Activated CD8-positive, alpha-beta T cell treated with anti-CD3 and anti-CD28 coated beads for 36 hours (primary cell): Measurements from ENCODE around the gene ZNF609. TPM values are rescaled to one million over a fixed set of nuclear protein-coding genes. Genes with fewer than 3 reads are reported as not detected.

Experiments
- ATAC-seq: fragments of 200-7000 bp; cut with Tn5 transposase; one replicate; pipeline ENCODE4 v1.10.0; 2021; ENCODE audit warnings: mild to moderate bottlenecking, moderate library complexity
- CTCF ChIA-PET: fragments of 350-600 bp; sonication (Branson Sonifier 250); formaldehyde crosslinking; loops from one replicate; lab custom pipeline; 2021; ENCODE audit warnings: antibody characterized with exemption; lab: Charles Lee
- POLR2A ChIA-PET: fragments of 350-600 bp; sonication (Branson Sonifier 250); formaldehyde crosslinking; loops from one replicate; lab custom pipeline; 2021; ENCODE audit warnings: antibody characterized with exemption; lab: Charles Lee
- DNase-seq: peaks from one replicate; pipeline ENCODE4 v3.0.0-alpha.2; 2020
- H3K27ac Mint-ChIP-seq: one replicate; pipeline ENCODE4 v1.8.0; 2021; ENCODE audit warnings: mild to moderate bottlenecking, mixed read lengths
- H3K27me3 Mint-ChIP-seq: one replicate; pipeline ENCODE4 v1.8.0; 2021; ENCODE audit warnings: mixed read lengths
- H3K36me3 Mint-ChIP-seq: one replicate; pipeline ENCODE4 v1.8.0; 2021; ENCODE audit warnings: low read depth, mixed read lengths
- H3K4me1 Mint-ChIP-seq: one replicate; pipeline ENCODE4 v1.8.0; 2021; ENCODE audit warnings: low read depth, mixed read lengths
- H3K4me3 Mint-ChIP-seq: one replicate; pipeline ENCODE4 v1.8.0; 2021; ENCODE audit warnings: mild to moderate bottlenecking, moderate library complexity, mixed read lengths
- H3K9me3 Mint-ChIP-seq: one replicate; pipeline ENCODE4 v1.8.0; 2021; ENCODE audit warnings: mixed read lengths
- intact Hi-C: fragments of 100-400 bp; cut with micrococcal nuclease; formaldehyde crosslinking; loops from one replicate; pipeline ENCODE4 v1.10.0; 2022
- total RNA-seq, 2 experiments: library from RNA; stranded (reverse); gene quantifications; one replicate each; pipeline ENCODE4 v1.2.3, GENCODE V29; 2021
- TF ChIP-seq, protein P1 (sequence below): fragments of 200-600 bp; IDR thresholded peaks from one replicate; pipeline ENCODE4 v1.8.0; 2022; ENCODE audit warnings: antibody characterized with exemption, mild to moderate bottlenecking

The ZNF609 gene
- total RNA-seq, 2 experiments from 2014 or later = 37.2 to 39.6 TPM

DNA sequence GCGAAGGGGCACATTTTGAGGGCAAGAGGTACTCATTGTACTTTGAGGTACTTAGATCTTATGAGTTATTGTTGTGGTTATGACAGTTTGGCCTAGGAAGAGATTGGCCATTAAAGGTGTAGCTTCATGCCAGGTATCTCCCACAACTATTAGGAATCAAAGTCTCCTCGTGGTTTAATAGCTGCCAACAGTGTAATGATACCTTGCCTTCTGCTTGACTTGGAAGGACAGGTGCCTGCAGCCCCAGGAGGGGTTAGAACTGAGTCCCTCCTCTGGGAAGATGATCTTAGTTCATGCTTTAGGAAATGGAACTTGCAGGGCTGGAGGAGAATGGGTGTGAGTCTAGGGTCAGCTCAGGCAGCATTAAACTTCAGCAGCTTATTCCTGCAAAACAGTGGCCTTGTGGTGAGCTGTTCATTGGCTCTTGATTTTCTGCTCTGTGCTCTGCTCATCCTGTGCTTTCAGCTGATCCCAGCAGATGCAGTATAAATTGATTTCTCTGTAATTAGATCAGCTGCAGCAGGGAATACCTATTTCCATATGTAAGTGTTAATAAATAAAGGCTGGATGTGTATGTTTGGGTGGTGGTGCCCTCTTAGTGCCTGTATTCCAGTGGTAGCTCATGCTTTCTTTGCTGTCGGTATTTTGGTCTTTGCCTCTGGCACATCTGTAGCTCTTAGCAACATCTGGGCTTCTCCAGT, 40.5 kb downstream of the ZNF609 start:
- Mint-ChIP-seq H3K27ac (peak overlapping the region; percentile 47), H3K4me1 (peaks cover 78% of the 10 kb centered on the region), H3K9me3 (no peaks in the 10 kb centered on the region), H3K27me3 (no peaks in the 10 kb centered on the region), H3K36me3 (peaks cover 51% of the 10 kb centered on the region), H3K4me3 (no peak overlapping the region)
- POLR2A ChIA-PET = interaction anchor here (0.8 to 1.6 kb wide), 3 partner anchors 11 to 39 kb away, joined by 3 to 4 read pairs (median 3); no protein-coding TSS in a partner anchor
- TF ChIP-seq, protein P1, sequence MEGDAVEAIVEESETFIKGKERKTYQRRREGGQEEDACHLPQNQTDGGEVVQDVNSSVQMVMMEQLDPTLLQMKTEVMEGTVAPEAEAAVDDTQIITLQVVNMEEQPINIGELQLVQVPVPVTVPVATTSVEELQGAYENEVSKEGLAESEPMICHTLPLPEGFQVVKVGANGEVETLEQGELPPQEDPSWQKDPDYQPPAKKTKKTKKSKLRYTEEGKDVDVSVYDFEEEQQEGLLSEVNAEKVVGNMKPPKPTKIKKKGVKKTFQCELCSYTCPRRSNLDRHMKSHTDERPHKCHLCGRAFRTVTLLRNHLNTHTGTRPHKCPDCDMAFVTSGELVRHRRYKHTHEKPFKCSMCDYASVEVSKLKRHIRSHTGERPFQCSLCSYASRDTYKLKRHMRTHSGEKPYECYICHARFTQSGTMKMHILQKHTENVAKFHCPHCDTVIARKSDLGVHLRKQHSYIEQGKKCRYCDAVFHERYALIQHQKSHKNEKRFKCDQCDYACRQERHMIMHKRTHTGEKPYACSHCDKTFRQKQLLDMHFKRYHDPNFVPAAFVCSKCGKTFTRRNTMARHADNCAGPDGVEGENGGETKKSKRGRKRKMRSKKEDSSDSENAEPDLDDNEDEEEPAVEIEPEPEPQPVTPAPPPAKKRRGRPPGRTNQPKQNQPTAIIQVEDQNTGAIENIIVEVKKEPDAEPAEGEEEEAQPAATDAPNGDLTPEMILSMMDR = no peak
- no peak for ATAC-seq
- DNase-seq = no peak
- intact Hi-C loops = no loop called here
- CTCF ChIA-PET = interaction anchor here (0.8 to 1.3 kb wide), 5 partner anchors 24 to 153 kb away, joined by 3 to 4 read pairs (median 3); no protein-coding TSS in a partner anchor

DNA sequence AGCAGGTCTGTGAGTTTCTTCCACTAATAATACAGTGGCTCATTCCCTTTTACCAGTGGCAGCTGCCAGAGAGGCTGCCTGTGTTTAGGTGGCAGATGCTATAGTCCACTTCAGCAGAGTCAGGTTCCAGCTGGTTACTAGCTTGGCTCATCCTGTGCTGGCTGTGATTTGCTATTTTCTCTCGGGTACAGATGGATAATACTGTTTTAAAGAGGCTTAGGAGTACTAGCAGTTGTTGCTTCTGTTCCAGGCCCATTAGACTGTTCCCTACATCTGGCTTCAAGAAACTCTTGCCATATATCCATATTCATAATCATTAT, 41.0 kb downstream of the ZNF609 start:
- Mint-ChIP-seq H3K4me3 (no peak overlapping the region), H3K9me3 (no peaks in the 10 kb centered on the region), H3K36me3 (peaks cover 47% of the 10 kb centered on the region), H3K27ac (peak overlapping the region; percentile 56), H3K4me1 (peaks cover 73% of the 10 kb centered on the region), H3K27me3 (no peaks in the 10 kb centered on the region)
- intact Hi-C loops = no loop called here
- ChIA-PET POLR2A (interaction anchor here (0.8 to 1.6 kb wide), 3 partner anchors 11 to 39 kb away, joined by 3 to 4 read pairs (median 3); no protein-coding TSS in a partner anchor), CTCF (interaction anchor here (0.8 to 1.3 kb wide), 5 partner anchors 24 to 152 kb away, joined by 3 to 4 read pairs (median 3); no protein-coding TSS in a partner anchor)
- DNase-seq (no peak), ATAC-seq (no peak)
- TF ChIP-seq, protein P1 = no peak

DNA sequence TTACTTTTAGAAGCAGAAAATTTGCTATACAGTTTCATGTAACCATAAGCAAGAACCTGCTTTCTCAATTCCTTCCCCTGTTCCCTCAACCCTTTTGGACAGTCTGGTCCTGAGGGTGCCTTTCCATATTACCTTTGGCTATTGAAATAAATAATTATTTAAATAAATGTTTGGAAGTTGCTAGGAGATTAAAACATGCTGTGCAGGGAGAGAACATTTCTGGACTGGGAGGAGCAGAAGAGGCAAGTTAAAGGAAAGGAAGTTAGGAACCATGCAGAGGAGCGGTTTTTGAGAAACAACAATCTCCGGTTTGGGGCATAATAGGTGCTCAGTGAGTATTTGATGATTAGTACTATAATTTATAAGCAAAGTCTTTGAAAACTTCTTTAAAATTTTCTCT, 41.8 kb downstream of the ZNF609 start:
- intact Hi-C loops = no loop called here
- H3K36me3 Mint-ChIP-seq = peaks cover 45% of the 10 kb centered on the region
- peak overlapping the region; percentile 82 for H3K27ac Mint-ChIP-seq
- POLR2A ChIA-PET = no interaction called here
- TF ChIP-seq, protein P1 = no peak
- CTCF ChIA-PET = interaction anchor here (2.2 kb wide), 1 partner anchor 151 kb away, joined by 6 read pairs; no protein-coding TSS in a partner anchor
- ATAC-seq (no peak), DNase-seq (no peak)
- H3K27me3 Mint-ChIP-seq = no peaks in the 10 kb centered on the region
- H3K4me1 Mint-ChIP-seq = peaks cover 75% of the 10 kb centered on the region
- no peak overlapping the region for H3K4me3 Mint-ChIP-seq
- H3K9me3 Mint-ChIP-seq = no peaks in the 10 kb centered on the region

DNA sequence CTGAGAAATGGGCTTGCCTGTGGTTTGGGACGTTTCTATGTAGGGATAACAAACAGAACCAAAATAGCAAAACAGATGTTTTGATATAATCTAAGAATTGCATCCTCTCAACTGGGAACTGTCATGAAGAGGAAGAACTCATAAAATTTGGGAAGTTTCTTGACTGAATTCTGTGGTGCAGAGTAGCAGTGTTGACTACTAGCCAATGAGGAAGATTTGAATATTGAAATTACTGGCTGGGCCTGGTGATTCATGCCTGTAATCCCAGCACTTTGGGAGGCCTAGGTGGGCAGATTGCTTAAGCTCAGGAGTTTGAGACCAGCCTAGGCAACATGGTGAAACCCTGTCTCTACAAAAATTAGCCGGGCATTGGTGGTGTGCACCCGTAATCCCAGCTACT, 42.2 kb downstream of the ZNF609 start:
- ATAC-seq = no peak
- intact Hi-C loops = no loop called here
- ChIA-PET CTCF (interaction anchor here (2.2 kb wide), 1 partner anchor 150 kb away, joined by 6 read pairs; no protein-coding TSS in a partner anchor), POLR2A (interaction anchor here (0.9 to 1.5 kb wide), 2 partner anchors 29 to 42 kb away, joined by 3 to 5 read pairs; partner anchors contain the start of gene ZNF609)
- H3K4me1 Mint-ChIP-seq = peaks cover 77% of the 10 kb centered on the region
- no peaks in the 10 kb centered on the region for H3K9me3 Mint-ChIP-seq
- TF ChIP-seq, protein P1 = no peak
- peak overlapping the region; percentile 82 for H3K27ac Mint-ChIP-seq
- no peak overlapping the region for H3K4me3 Mint-ChIP-seq
- no peak for DNase-seq
- peaks cover 43% of the 10 kb centered on the region for H3K36me3 Mint-ChIP-seq
- no peaks in the 10 kb centered on the region for H3K27me3 Mint-ChIP-seq

DNA sequence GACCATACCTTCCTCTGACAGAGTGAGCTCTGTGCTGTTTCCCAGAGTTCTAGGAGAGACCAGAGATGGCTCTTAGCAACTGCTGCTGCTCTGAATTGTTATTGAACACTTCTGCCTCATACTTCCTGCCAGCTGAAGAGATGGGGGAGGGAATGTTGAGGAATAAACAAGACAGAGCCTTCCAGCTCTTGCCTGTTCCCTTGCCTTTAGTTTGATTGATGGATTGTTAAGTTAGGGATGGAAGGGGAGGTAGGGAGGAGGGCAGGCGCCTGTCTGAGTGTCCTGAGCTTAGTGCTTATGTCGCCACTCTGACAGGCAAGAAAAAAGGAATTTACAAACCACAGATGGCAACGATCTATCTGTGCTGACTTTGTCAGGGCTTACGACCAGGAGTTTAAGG, 42.8 kb downstream of the ZNF609 start:
- peaks cover 45% of the 10 kb centered on the region for H3K36me3 Mint-ChIP-seq
- ATAC-seq (no peak), DNase-seq (no peak)
- ChIA-PET POLR2A (interaction anchor here (0.9 to 1.5 kb wide), 3 partner anchors 15 to 43 kb away, joined by 3 to 5 read pairs (median 3); partner anchors contain the start of gene ZNF609), CTCF (interaction anchor here (1.1 to 2.2 kb wide), 4 partner anchors 11 to 150 kb away, joined by 3 to 6 read pairs (median 5); no protein-coding TSS in a partner anchor)
- peak overlapping the region; percentile 82 for H3K27ac Mint-ChIP-seq
- intact Hi-C loops = no loop called here
- H3K9me3 Mint-ChIP-seq = no peaks in the 10 kb centered on the region
- H3K4me3 Mint-ChIP-seq = peak overlapping the region; percentile 31
- TF ChIP-seq, protein P1 = no peak
- peaks cover 81% of the 10 kb centered on the region for H3K4me1 Mint-ChIP-seq
- no peaks in the 10 kb centered on the region for H3K27me3 Mint-ChIP-seq
